ENCODE measurements around the gene LUZP2.
"Not testable (repeated sequence)": the region's sequence is repeated elsewhere in the genome, so short reads cannot be mapped to it uniquely, and the experiment has no call there.

Gene LUZP2

GRCh38 chr11:24837112-24837511 lies 340.3 kb downstream of the LUZP2 start:
- no peak for DNase-seq

GRCh38 chr11:24842308-24842707 lies 345.5 kb downstream of the LUZP2 start:
- no peak for DNase-seq

- DNase-seq, result no peak
Measured at GRCh38 chr11:24844406-24844805, 347.6 kb downstream of the LUZP2 start.

- no peak for DNase-seq
Measured at GRCh38 chr11:24848857-24849256, 352.0 kb downstream of the LUZP2 start.

- DNase-seq, result no peak
Measured at GRCh38 chr11:24855951-24856350, 359.1 kb downstream of the LUZP2 start.

- DNase-seq, result no peak
Measured at GRCh38 chr11:24859801-24860300, 363.0 kb downstream of the LUZP2 start.

- DNase-seq, result no peak
Measured at GRCh38 chr11:24861440-24861839, 364.6 kb downstream of the LUZP2 start.

GRCh38 chr11:24866743-24867142 lies 369.9 kb downstream of the LUZP2 start:
- no peak for DNase-seq

GRCh38 chr11:24870048-24870447 lies 373.2 kb downstream of the LUZP2 start:
- DNase-seq, result no peak

- DNase-seq, result no peak
Measured at GRCh38 chr11:24872186-24872585, 375.3 kb downstream of the LUZP2 start.

GRCh38 chr11:24872651-24873311 lies 375.9 kb downstream of the LUZP2 start:
- DNase-seq, result no peak

GRCh38 chr11:24880962-24881361 lies 384.1 kb downstream of the LUZP2 start:
- DNase-seq, result no peak

GRCh38 chr11:24885580-24886173 lies 388.8 kb downstream of the LUZP2 start:
- no peak for DNase-seq

GRCh38 chr11:24886880-24887619 lies 390.2 kb downstream of the LUZP2 start:
- DNase-seq, result no peak

- no peak for DNase-seq
Measured at GRCh38 chr11:24890426-24890825, 393.6 kb downstream of the LUZP2 start.

GRCh38 chr11:24891845-24892492 lies 395.1 kb downstream of the LUZP2 start:
- DNase-seq, result not testable (repeated sequence)

- DNase-seq, result no peak
Measured at GRCh38 chr11:24896118-24896835, 399.4 kb downstream of the LUZP2 start.

- DNase-seq, result no peak
Measured at GRCh38 chr11:24900514-24900913, 403.7 kb downstream of the LUZP2 start.

GRCh38 chr11:24900960-24901549 lies 404.2 kb downstream of the LUZP2 start:
- no peak for DNase-seq

- no peak for DNase-seq
Measured at GRCh38 chr11:24903555-24903954, 406.7 kb downstream of the LUZP2 start.

GRCh38 chr11:24925091-24925490 lies 428.2 kb downstream of the LUZP2 start:
- DNase-seq, result no peak
